HL-60/S4 treated with retinoic acid at 250 ng/mL for 4 days and 3 days (cell line): ENCODE results near the gene CFAP54.

Experiments used
- in situ Hi-C: fragments of 300-500 bp; cut with MboI; formaldehyde crosslinking; loops from 2 replicates; pipeline ENCODE4 v1.7.0; 2022; ENCODE audit warnings: low sequenced_read_pairs

CFAP54 gene

DNA sequence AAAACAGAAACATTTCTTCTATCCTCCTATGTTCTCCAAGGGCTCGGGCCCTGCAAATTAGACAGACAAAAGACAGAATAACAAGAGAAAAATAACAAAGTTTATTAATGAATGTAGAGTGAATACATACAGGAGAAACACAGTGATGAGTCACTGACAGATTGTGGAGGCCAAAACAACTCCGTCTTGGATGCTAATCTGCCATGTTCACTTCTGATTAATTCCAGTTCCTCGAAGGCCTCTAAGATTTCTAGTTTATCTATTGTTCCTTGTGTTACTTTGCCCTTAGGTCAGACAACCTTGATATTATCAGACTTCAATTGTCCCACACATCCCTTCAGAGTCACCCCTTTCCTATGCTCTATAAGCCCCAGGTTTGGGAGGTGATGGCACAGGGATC, 390.8 kb downstream of the CFAP54 start:
- in situ Hi-C loops, result no loop called here

DNA sequence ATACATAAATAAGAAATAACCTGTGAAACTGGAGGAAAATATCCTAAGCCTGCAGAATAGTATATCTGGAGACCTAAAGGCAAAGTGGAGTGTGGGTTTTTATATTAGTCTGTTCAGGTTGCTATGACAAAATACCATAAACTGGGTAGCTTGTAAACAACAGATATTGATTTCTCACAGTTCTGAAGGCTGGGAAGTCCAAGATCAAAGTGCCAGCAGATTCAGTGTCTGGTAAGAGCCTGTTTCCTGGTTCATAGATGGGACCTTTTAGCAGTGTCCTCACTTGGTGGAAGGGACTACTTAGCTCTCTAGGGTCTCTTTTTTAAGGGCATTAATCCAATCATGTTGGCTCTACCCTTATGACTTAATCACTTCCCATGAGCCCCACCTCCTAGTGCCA, 392.2 kb downstream of the CFAP54 start:
- in situ Hi-C loops, result no loop called here

DNA sequence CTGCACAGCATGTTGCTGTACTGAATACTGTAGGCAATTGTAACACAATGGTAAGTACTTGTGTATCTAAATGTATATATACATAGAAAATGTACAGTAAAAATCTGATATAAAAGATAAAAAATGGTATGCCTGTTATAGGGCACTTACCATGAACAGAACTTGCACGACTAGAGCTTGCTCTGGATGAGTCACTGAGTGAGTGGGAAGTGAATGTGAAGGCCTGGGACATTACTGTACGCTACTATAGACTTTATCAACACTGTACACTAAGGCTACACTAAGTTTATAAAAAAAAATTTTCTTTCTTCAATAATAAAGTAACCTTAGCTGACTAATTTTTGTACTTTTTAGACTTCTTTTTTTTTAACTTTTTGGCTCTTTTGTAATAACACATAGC, 393.5 kb downstream of the CFAP54 start:
- in situ Hi-C loops, result no loop called here

DNA sequence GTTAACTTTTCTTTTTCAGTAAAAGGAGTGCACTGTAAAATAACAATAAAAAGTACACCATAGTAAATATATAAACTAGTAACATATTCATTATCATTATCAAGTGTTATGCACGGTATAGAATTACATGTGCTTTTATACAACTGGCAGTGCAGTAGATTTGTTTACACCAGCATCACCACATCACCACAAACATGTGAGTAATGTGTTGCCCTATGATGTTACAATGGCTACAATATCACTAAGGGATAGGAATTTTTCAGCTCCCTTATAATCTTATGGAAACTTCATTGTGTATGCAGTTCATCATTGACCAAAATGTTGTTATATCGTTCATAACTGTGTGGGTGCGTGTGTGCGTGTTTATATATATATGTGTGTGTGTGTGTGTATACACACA, 394.2 kb downstream of the CFAP54 start:
- in situ Hi-C loops, result no loop called here

DNA sequence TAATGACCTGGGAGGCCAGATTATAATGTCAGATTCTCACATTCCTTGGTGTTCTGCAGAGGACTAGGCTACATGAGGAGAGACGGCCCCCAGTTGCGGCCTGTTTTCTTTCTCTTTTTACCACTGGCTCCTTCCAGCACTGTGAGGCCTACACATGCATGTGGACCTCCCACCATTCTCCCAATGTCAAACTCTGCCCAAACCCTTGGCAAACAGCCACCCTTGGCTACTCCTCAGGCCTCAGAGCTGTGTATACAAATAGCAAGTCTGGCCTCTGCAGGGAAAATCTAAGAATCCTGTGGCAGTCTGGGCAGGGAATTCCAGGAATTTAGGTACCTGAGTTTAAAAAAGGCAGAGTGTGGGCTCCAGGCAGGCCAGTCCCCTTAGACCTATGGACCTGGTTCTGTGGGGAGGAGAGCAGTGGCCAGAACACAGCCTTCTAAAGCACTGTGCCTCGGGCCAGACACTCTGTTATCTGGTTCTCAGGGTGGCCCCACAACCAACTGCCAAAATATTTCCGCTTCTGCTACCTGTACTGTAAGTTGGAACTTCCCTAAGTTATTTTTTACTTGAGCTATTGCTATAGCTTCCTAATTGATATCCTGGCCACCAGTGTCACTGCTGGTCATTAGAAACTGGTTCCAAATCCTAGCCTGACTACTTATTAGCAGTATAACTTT, 397.8 kb downstream of the CFAP54 start:
- in situ Hi-C loops, result no loop called here

DNA sequence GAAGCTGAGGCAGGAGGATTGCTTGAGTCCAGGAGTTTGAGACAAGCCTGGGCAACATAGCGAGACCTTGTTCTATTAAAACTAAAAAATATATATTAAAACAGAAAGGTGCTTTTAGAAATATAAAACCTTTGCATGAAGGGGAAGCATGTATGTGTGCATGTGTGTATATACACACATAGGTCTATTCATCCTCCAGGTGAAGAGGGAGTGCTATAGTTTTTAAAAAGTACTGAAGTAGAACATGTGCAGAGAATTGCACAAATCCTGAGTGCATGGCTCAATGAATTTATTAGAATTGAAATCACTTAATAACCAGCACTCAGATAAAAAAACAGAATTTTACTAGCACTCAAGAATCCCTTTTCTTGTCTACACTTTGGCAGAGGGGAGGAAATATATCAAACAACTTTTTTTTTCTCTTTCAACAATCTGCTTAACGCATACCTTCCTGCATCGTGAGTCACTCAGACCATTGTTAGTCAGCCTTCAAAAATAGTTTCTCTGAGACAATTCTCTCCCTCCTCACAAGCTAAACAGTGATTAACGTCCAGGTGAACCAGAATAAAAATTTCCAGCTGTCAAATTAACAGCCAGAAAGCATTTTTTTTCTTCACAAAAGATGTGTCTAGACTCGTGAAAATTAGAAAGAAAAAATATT, 400.0 kb downstream of the CFAP54 start:
- in situ Hi-C loops, result no loop called here

DNA sequence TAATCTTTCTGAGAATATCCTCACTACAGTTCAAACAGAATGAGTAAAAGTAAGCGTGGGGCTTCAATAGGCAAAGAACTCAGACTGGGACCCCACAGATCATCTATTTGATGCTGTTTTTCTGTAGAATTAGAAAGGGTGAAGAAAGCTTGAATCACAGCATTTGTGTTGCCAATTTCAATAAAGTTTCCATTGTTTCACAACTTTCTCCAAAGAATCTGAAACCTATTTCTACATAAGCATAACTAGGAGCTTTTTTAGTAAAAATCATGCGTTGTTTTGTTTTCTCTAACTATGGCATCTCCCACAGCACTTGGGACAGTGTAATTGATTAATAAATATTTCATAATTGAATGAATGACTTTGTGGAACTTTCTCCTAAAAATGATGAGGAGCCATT, 401.0 kb downstream of the CFAP54 start:
- in situ Hi-C loops, result no loop called here

DNA sequence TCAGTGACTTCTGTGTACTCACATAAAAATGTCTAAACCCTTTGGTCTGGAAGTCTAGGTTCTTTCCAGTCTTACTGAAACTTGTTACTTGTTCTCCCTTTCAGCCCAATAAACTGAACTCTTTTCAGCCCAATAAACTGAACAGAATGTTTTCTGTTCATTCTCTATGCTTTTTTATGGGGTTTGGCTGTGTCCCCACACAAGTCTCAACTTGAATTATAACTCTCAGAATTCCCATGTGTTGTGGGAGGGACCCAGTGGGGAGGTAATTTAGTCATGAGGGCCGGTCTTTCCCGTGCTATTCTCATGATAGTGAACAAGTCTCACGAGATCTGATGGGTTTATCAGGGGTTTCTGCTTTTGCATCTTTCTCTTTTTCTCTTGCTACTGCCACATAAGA, 402.7 kb downstream of the CFAP54 start:
- in situ Hi-C loops, result no loop called here

DNA sequence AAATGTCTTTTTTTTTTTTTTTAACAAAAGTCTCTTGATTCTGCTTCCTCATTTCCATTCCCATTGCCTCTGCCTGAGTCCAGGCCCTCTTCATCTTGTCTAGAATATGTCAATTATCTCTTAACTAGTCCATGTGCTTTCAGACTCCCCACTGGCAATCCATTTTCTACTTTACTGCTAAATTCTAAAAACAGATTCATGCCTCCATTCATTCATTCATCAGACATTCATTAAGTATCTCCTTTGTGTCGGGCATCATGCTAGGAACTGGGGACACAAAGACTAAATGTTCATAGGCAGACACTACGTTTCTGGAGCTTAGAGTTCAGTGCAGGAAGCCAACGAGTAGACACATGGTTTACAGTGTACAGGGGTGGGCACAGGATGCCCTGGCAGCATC, 408.0 kb downstream of the CFAP54 start:
- in situ Hi-C loops, result no loop called here

DNA sequence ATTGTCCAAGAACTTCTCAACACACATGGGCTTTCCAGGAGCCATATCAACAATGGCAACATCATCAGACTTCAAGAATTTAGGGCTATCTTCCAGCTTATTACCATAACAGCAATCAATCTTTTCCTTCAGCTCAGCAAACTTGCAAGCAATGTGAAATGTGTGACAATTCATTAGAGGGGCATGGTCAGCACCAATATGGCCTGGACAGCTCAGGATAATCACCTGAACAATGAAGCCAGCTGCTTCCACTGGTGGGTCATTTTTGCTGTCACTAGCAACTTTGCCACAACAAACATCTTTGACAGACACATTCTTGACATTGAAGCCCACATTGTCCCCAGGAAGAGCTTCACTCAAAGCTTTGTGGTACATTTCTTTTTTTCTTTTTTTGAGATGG, 411.8 kb downstream of the CFAP54 start:
- in situ Hi-C loops, result no loop called here

DNA sequence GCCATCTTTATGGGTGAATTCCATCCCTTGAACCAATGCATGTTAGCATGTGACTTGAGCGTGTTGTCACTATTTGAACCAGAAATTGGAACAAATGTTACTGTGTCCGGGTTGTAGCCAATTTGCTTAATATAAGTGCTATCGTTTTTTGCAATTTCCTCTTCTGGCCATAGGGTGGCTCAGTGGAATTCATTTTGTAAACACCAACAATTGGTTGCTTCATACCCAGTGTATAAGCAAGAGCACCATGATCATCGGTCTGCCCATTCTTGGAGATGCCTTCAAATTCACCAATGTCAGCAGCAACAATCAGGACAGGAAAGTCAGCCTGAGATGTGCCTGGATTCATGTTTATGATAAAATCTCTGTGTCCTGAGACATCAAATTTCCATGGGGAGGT, 412.7 kb downstream of the CFAP54 start:
- in situ Hi-C loops, result no loop called here

DNA sequence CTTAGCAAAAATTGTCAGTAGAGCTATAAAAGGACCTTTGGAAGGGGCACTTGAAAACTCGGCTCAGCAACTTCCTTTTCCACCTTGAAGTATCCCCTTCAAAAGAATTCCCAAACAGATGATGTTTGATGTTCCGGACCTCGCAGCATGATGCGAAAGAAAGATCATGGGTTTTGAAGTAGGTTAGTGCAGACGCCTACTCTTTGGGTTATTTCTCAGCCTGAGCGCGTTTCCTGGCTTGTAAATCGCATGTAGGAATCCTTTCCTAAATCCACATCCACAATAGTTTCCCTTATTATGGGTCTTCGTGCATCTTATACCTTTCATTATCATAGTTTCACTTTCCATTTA, 417.1 kb downstream of the CFAP54 start:
- in situ Hi-C loops, result no loop called here

DNA sequence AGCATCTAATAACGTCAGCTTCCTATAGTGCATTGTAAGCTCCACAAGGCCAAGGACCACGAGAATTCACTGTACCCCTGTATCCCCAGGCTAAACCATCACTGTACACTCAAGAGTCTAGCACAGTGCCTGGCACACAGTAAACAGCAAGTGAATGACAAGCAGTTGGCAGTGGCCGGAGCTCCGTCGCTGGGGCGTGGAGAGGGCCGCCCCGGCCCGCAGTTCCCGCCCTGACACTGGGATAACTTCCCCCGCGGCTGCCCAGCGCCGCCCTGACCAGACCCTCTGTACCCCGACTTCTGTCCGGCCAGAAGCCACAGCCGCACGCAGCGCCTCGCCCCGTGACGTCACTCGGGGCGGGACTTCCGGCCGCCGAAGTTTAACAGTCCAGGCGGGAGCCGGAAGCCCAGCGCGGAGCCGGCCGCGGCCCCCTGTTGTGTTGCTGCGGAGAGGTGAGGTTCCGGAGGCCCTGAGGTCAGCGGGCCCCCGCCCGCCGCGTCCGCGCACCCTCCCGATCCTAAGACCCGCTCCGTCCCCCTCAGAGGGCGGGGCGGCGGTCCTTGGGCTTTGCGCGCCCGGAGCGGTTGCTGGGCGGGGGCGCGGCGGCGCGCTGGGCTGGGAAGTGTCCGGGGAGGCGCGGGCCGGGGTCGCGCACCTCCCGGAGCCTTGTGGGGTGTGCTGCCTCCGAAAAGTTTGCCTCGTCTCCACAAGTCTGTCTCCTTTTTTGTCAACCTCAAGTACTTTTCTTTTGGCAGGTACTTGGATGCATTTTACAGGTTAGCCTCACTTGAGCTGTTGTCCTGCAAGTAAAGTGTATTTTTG, 417.7 kb downstream of the CFAP54 start, which contains the start of gene NEDD1:
NEDD1 (plus strand) TSS at position 409 of the 822 bp plus-strand sequence. CDS start 2,503 bp downstream, outside the sequence.
- in situ Hi-C loops, result no loop called here

DNA sequence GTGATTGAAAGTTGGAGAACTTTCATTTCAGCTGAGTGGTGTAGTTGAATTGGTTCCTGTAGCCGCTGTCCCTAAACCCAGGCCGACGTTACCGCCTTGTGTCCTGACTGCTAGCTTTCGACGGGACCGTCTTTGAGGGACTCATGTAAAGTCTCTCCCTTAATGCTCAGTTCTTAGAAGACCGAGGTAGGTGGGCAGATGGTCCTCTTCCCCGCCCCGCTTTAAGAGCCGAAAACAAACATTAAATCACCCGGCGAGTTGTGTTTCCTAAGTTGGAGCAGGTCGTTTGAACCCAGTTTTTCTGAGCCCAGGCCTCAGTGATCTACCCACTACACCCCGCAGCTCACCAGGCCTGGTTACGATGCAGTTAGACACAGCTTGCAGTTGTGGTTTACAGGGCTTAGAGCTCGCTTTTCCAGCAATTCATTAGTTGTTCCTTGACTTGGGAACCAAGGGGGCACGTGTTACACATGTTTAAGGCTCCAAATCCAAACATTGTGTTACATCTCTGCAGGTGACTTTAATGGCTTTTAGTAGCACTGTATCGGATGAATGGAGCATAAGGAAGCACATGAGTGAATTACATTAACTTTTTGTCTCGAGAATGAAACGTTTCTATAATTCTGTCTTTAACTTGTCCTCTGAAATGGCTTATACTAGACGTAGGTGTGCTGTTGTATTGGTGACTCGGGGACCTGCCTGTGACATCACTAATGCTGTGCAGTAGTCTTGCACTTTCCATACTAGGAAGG, 418.5 kb downstream of the CFAP54 start:
- in situ Hi-C loops, result no loop called here

DNA sequence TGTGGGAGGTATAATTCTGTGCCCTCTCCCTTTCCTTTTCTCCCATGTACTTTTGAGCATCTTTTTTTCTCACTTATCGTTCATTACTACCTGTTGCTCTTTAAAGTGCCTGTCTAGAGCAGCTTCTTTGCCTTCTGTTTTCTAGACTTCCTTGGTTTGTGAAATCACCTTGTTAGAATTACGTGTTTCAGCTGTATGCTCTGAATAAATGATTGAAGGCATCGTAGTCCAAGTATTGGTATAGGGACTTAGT, 419.0 kb downstream of the CFAP54 start:
- in situ Hi-C loops, result no loop called here

DNA sequence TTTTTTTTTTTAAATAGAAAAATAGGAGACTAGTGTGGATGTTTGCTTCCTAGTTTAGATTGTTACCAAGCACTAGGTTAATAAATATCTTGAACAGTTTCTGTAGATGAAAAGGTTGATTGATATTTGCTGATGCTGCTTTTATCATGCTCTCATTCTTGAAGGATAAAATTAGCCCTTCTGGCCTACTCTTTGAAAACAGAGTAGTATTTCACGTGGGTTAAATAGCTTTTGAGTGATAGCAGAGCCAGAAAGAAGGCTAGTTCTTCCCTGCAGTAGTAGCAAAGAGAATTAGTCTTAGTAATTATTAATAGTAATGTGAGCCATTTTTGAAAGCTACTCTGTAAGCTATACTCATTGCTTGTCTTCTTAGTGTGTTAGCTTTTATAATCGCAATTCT, 422.9 kb downstream of the CFAP54 start:
- in situ Hi-C loops, result no loop called here

DNA sequence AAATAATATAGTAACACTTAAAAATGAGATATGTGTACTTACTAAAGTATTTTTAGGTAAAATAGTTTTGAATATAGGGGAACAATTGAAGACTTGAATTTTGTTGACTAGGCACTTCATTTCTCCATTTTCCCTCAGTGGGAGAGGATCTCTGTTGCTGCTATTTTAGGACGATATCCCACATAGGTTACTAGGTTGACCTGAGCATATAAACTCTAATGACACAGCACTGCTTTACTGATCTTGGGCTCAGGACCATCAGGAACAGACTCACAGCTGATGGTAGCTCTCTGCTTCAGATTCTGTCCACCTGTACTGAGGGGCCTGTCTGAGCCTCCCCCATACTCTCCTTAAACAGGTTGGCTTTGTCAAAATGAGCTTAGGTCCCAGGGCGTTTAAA, 423.6 kb downstream of the CFAP54 start:
- in situ Hi-C loops, result no loop called here

DNA sequence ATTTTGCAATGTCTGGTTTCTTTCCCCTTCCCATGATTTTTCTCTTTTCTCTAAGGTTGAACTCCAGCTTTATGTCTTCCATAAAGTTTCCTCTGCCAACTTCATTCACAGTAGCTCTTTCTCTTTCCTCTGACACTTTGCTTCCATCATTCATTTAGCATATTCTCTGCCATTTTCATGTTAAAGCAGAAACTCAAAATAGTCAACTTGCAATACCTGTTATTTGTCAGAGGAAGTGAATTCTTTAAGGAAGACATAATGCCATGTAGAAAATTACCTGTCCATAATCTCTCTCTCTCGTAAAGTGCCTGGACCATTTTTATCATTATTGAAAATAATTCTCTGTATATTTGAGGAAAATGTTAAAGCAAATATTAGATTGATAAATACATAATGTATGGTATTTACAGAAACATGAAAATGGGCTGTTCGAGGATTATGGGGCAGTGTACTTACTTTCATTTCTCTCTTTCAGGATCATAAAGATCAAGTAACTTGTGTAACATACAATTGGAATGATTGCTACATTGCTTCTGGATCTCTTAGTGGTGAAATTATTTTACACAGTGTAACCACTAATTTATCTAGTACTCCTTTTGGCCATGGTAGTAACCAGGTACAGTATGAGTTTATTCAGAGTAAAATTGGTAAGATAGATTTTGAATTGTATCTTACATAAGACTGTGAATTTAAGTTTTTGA, 430.3 kb downstream of the CFAP54 start:
- in situ Hi-C loops, result no loop called here
